WTC11 (cell line): Measurements from ENCODE around the gene TTC7B.

Source experiments
- ATF3 ChIP-seq: sonication (generic); formaldehyde crosslinking; conservative IDR thresholded peaks from 2 replicates; pipeline ENCODE4 v1.8.1; 2022; ENCODE audit warnings: mild to moderate bottlenecking, missing genetic modification reagents
- ATF6 ChIP-seq: sonication (generic); formaldehyde crosslinking; IDR thresholded peaks from 2 replicates; pipeline ENCODE4 v1.8.1; 2023; ENCODE audit warnings: mild to moderate bottlenecking, missing genetic modification reagents
- CREM ChIP-seq: sonication (generic); formaldehyde crosslinking; IDR thresholded peaks from 2 replicates; pipeline ENCODE4 v1.8.1; 2022; ENCODE audit warnings: mild to moderate bottlenecking, missing genetic modification reagents, moderate library complexity
- CTCF ChIP-seq: fragments of 200-600 bp; IDR thresholded peaks from 2 replicates; pipeline ENCODE4 v1.8.0; 2022; ENCODE audit warnings: antibody characterized with exemption
- FOXJ3 ChIP-seq: sonication (generic); formaldehyde crosslinking; IDR thresholded peaks from 2 replicates; pipeline ENCODE4 v1.9.0; 2021; ENCODE audit warnings: missing genetic modification reagents, mild to moderate bottlenecking, borderline replicate concordance
- MYBL2 ChIP-seq: sonication (generic); formaldehyde crosslinking; IDR thresholded peaks from 2 replicates; pipeline ENCODE4 v1.8.1; 2023; ENCODE audit warnings: mild to moderate bottlenecking, moderate library complexity, missing genetic modification reagents
- NFYB ChIP-seq: sonication (generic); formaldehyde crosslinking; conservative IDR thresholded peaks from 2 replicates; pipeline ENCODE4 v1.8.0; 2022; ENCODE audit warnings: low read depth, missing genetic modification reagents
- SMAD3 ChIP-seq: sonication (generic); formaldehyde crosslinking; IDR thresholded peaks from 2 replicates; pipeline ENCODE4 v1.8.0; 2022; ENCODE audit warnings: missing genetic modification reagents, mild to moderate bottlenecking, borderline replicate concordance
- SOX15 ChIP-seq: fragments of 250-450 bp; sonication (Bioruptor Pico); IDR thresholded peaks from 2 replicates; pipeline ENCODE4 v1.9.0; 2021; ENCODE audit warnings: mild to moderate bottlenecking
- ZNF263 ChIP-seq: sonication (generic); formaldehyde crosslinking; IDR thresholded peaks from 2 replicates; pipeline ENCODE4 v1.8.1; 2022; ENCODE audit warnings: low read depth, mild to moderate bottlenecking, moderate library complexity, missing genetic modification reagents
- ZNF416 ChIP-seq: fragments of 250-450 bp; sonication (Bioruptor Pico); IDR thresholded peaks from 2 replicates; pipeline ENCODE4 v1.9.0; 2021; ENCODE audit warnings: mild to moderate bottlenecking, inconsistent platforms
- ZNF512 ChIP-seq: sonication (generic); formaldehyde crosslinking; IDR thresholded peaks from 2 replicates; pipeline ENCODE4 v1.8.1; 2022; ENCODE audit warnings: missing genetic modification reagents, borderline replicate concordance
- ZSCAN18 ChIP-seq: fragments of 250-450 bp; sonication (Bioruptor Pico); IDR thresholded peaks from 2 replicates; pipeline ENCODE4 v2.1.2; 2022; ENCODE audit warnings: mild to moderate bottlenecking, moderate library complexity

- TF ChIP-seq CTCF (no peak), ZNF416 (CRISPR knock-in tag) (no peak), ZSCAN18 (CRISPR knock-in tag) (no peak), NFYB (CRISPR knock-in tag) (no peak), SMAD3 (CRISPR knock-in tag) (no peak), ZNF263 (CRISPR knock-in tag) (no peak), CREM (CRISPR knock-in tag) (no peak), FOXJ3 (CRISPR knock-in tag) (no peak), MYBL2 (no peak), ATF3 (CRISPR knock-in tag) (no peak), ZNF512 (CRISPR knock-in tag) (no peak), ATF6 (CRISPR knock-in tag) (no peak), SOX15 (CRISPR knock-in tag) (no peak)
These were observed 89.1 kb downstream of the TTC7B start for GRCh38 chr14:90727082-90727481.
